Psoas muscle (tissue), 8 donors: Measurements from ENCODE around the gene CCDC188. TPM values are rescaled to one million over a fixed set of nuclear protein-coding genes. Genes with fewer than 3 reads are reported as not detected.

ENCODE experiments used
- ATAC-seq, 4 donors: fragments of 200-7000 bp; cut with Tn5 transposase; one replicate each; pipeline ENCODE4 v1.9.1; 2020; ENCODE audit warnings: moderate library complexity in 3 of 4, mild to moderate bottlenecking in 2 of 4
- DNase-seq, 2 donors: peaks; one replicate each; pipeline ENCODE4 v3.0.0-alpha.2; 2020
- H3K27ac ChIP-seq: fragments of 200-600 bp; one replicate; pipeline ENCODE4 v1.8.0; 2022
- H3K27me3 ChIP-seq, 3 donors: fragments of 200-600 bp in 1 of 3; one replicate each; pipeline versions ENCODE4 v1.6.1 to v1.8.0; 2013 to 2022; ENCODE audit warnings: low read length in 2 of 3, mild to moderate bottlenecking in 2 of 3, moderate library complexity in 1 of 3; ENCODE audit not compliant: insufficient read depth in 3 of 3
- H3K36me3 ChIP-seq, 2 donors: fragments of 200-600 bp in 1 of 2; one replicate each; pipeline versions ENCODE4 v1.6.1 to v1.8.0; 2013 to 2022; ENCODE audit warnings: low read depth in 1 of 2, mild to moderate bottlenecking in 1 of 2, moderate library complexity in 1 of 2; ENCODE audit not compliant: insufficient read depth in 1 of 2
- H3K4me1 ChIP-seq: fragments of 200-600 bp; one replicate; pipeline ENCODE4 v1.8.0; 2022
- H3K4me3 ChIP-seq: fragments of 200-600 bp; one replicate; pipeline ENCODE4 v1.8.0; 2022; ENCODE audit warnings: mild to moderate bottlenecking
- H3K9me3 ChIP-seq: fragments of 200-600 bp; one replicate; pipeline ENCODE4 v1.8.0; 2022
- CTCF ChIP-seq: fragments of 200-600 bp; IDR thresholded peaks from one replicate; pipeline ENCODE4 v1.8.0; 2022; ENCODE audit warnings: antibody characterized with exemption
- WGBS, 3 donors: extraction: QIAGEN DNeasy Blood & Tissue Kit; methylation state at CpG; one replicate each; pipeline versions ENCODE4 v1.1.6 to v1.1.7; 2013; 5-methylcytosine and 5-hydroxymethylcytosine counted together
- intact Hi-C, 2 donors: fragments of 100-400 bp; cut with DNase I; formaldehyde crosslinking; loops; one replicate each; pipeline versions ENCODE4 v1.11.0 to v1.14.2; 2022
- polyA plus RNA-seq, 3 donors: library from polyadenylated mRNA; stranded (reverse); fragments of 200-250 nt; gene quantifications; one replicate each; pipeline ENCODE4 v1.2.3, GENCODE V29; 2013
- total RNA-seq, 4 donors: library from RNA; stranded (reverse); fragmentation: NEBNext Ultra II Directional in 2 of 4; extraction: Animal tissue kit (Norgen Biotek cat#: 25700) in 2 of 4; gene quantifications; one replicate each; pipeline versions ENCODE4 v1.2.1 to v1.2.4, GENCODE V29; 2021 to 2023
- donor health status: healthy with polysubstance abuse.
- donor health status: DM: no; HTN: no; CAD: no; lungs with moderate emphysema.
- donor health status: Bipolar disorder and iron deficiency.
- donor health status: healthy.
- donor health status: DM: yes; HTN: yes; CAD: no.
- donor health status: DM: no; HTN: no; CAD: no.
- donor health status: DM: no; HTN: no; CAD: no.
- donor health status: DM: yes; HTN: yes; CAD: no.

The CCDC188 gene
- total and polyA plus RNA-seq, 7 donors: 0.09 to 0.38 (median 0.17) TPM; not detected in 2

GRCh38 chr22:20147237-20147988 is 3.4 kb downstream of the CCDC188 start:
- no peak for TF ChIP-seq CTCF
- intact Hi-C loops: no loop called here
- H3K4me1 ChIP-seq: no peaks in the 10 kb centered on the region
- whole genome bisulfite sequencing, 3 donors: 77 to 81% (median 80%) methylated on average over 12 to 14 of the region's 14 CpGs
- H3K27ac ChIP-seq: no peak overlapping the region
- H3K9me3 ChIP-seq: no peaks in the 10 kb centered on the region
- no peak overlapping the region for H3K4me3 ChIP-seq
- no peak for DNase-seq
- H3K27me3 ChIP-seq: no peaks in the 10 kb centered on the region
- no peak for ATAC-seq
- peaks cover 0 to 17% of the 10 kb centered on the region in 2 donors for H3K36me3 ChIP-seq

GRCh38 chr22:20146777-20147176 is 4.1 kb downstream of the CCDC188 start:
- Histone ChIP-seq H3K4me3 (no peak overlapping the region), H3K27me3 (no peaks in the 10 kb centered on the region), H3K27ac (no peak overlapping the region), H3K4me1 (no peaks in the 10 kb centered on the region), H3K9me3 (no peaks in the 10 kb centered on the region), H3K36me3 (peaks cover 0 to 20% of the 10 kb centered on the region in 2 donors)
- intact Hi-C loops: no loop called here
- 65 to 76% (median 68%) methylated on average over 10 to 22 of the region's 22 CpGs for WGBS, 3 donors
- TF ChIP-seq CTCF: no peak
- ATAC-seq (no peak), DNase-seq (no peak)

- Histone ChIP-seq H3K27ac (no peak overlapping the region), H3K9me3 (no peaks in the 10 kb centered on the region), H3K27me3 (no peaks in the 10 kb centered on the region), H3K4me3 (no peak overlapping the region), H3K4me1 (no peaks in the 10 kb centered on the region), H3K36me3 (peaks cover 0 to 20% of the 10 kb centered on the region in 2 donors)
- no peak for TF ChIP-seq CTCF
- no peak for ATAC-seq
- DNase-seq: no peak
- intact Hi-C loops: no loop called here
- WGBS, 3 donors: 79 to 85% (median 84%) methylated on average over 21 of the region's 21 CpGs
Measured at GRCh38 chr22:20145832-20146223, 5.0 kb downstream of the CCDC188 start.

GRCh38 chr22:20145206-20145831 is 5.5 kb downstream of the CCDC188 start:
- H3K4me3 ChIP-seq: no peak overlapping the region
- no peaks in the 10 kb centered on the region for H3K4me1 ChIP-seq
- DNase-seq (no peak), ATAC-seq (no peak)
- H3K27ac ChIP-seq: no peak overlapping the region
- peaks cover 0 to 24% of the 10 kb centered on the region in 2 donors for H3K36me3 ChIP-seq
- intact Hi-C loops: no loop called here
- TF ChIP-seq CTCF: no peak
- no peaks in the 10 kb centered on the region for H3K9me3 ChIP-seq
- no peaks in the 10 kb centered on the region for H3K27me3 ChIP-seq
- WGBS, 3 donors: 88 to 92% (median 90%) methylated on average over 19 to 22 of the region's 22 CpGs
